Smooth muscle cell of the pulmonary artery (primary cell): ENCODE results near the gene MAP2K6. TPM values are rescaled to one million over a fixed set of nuclear protein-coding genes. Genes with fewer than 3 reads are reported as not detected.

Experiments
- total RNA-seq: library from RNA; depleted of rRNA; stranded (reverse); fragments of >200 nt; gene quantifications from 2 replicates; pipeline ENCODE4 v1.2.3, GENCODE V29; 2014

Gene MAP2K6
- 0.30 and 0.72 TPM in 2 replicates for total RNA-seq

DNA sequence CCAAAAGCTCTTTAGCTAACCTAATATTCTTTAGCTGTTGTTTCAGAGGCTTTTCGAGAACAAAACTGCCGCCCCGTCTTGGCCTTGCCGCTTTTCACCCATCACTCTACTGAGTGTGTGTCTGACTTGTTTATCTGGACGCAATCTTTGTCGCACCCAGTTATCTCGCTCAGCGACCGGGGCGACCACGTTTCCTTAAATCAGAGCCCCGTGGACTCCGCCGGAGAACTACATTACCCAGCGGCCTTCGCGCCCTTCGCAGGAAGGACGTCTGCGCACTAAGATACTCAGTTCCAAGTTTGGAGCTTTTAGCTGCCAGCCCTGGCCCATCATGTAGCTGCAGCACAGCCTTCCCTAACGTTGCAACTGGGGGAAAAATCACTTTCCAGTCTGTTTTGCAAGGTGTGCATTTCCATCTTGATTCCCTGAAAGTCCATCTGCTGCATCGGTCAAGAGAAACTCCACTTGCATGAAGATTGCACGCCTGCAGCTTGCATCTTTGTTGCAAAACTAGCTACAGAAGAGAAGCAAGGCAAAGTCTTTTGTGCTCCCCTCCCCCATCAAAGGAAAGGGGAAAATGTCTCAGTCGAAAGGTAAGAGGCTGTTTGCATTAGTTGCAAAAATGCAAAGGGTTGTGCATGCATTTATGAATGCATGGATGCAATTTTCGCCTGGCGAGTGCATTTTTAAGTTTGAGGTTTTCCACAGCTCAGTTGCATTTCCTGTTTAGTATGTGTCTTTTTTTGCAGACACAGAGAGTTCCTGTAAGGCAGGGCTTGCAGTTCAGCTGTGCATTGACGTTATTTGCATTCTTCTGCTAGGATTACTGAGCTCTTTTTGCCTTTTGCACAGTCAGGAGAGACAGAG, at the start of gene MAP2K6:
Gene MAP2K6 (plus strand): TSS at position 290 of the 867 bp plus-strand sequence. CDS start 288 bp downstream, at position 578.

Other genes starting within 250 kb of the MAP2K6 start
- 1.3 and 4.0 TPM in 2 replicates for gene ABCA10, start 185.9 kb upstream of the MAP2K6 start, total RNA-seq
- 8.3 and 19.5 TPM in 2 replicates for gene ABCA5, start 87.6 kb upstream of the MAP2K6 start, total RNA-seq